ENCODE data around the gene METAP2.

METAP2 gene

GRCh38 chr12:95528431-95528830, 54.5 kb downstream of the METAP2 start (continued):
- no peak for TF ChIP-seq ZNF624 (tag by site-specific recombination; IDR thresholded peaks at IDR 0.05)

GRCh38 chr12:95529693-95530225, 55.8 kb downstream of the METAP2 start:
- Histone ChIP-seq H3K27ac (ENCODE audit: extremely low read depth, low read depth, low read length) (no peak overlapping the region), H3K36me3 (ENCODE audit: control insufficient read depth in 2 of 2, insufficient read depth in 1 of 2, low read length in 2 of 2) (no peaks in the 10 kb centered on the region)
- POLR2A ChIA-PET, result no interaction called here

GRCh38 chr12:95532851-95533250, 58.9 kb downstream of the METAP2 start:
- ChIA-PET POLR2A (no interaction called here), CTCF (interaction anchor here (0.7 to 0.8 kb wide), 2 partner anchors 416 to 1392 kb away, joined by 3 read pairs; no protein-coding TSS in a partner anchor)
- Histone ChIP-seq H3K4me1 (ENCODE audit: control insufficient read depth, insufficient read depth, low read length) (no peaks in the 10 kb centered on the region), H3K27ac (ENCODE audit: extremely low read depth, low read depth, low read length) (no peak overlapping the region), H3K36me3 (ENCODE audit: control insufficient read depth in 2 of 2, insufficient read depth in 1 of 2, low read length in 2 of 2) (no peaks in the 10 kb centered on the region), H3K9me3 (ENCODE audit: control insufficient read depth, insufficient read depth, low read depth, low read length) (no peaks in the 10 kb centered on the region), H3K4me3 (ENCODE audit: low read depth, low read length) (no peak overlapping the region)
- no peak for TF ChIP-seq PRDM10 (tag by site-specific recombination; IDR thresholded peaks at IDR 0.05)

More at GRCh38 chr12:95529693-95530225, 55.8 kb downstream of the METAP2 start:
- H3K4me1 ChIP-seq (ENCODE audit: control insufficient read depth, insufficient read depth, low read length), result no peaks in the 10 kb centered on the region
- CTCF ChIA-PET, result interaction anchor here (0.7 kb wide), 1 partner anchor 42 kb away, joined by 3 read pairs; no protein-coding TSS in a partner anchor
- TF ChIP-seq, protein P1, sequence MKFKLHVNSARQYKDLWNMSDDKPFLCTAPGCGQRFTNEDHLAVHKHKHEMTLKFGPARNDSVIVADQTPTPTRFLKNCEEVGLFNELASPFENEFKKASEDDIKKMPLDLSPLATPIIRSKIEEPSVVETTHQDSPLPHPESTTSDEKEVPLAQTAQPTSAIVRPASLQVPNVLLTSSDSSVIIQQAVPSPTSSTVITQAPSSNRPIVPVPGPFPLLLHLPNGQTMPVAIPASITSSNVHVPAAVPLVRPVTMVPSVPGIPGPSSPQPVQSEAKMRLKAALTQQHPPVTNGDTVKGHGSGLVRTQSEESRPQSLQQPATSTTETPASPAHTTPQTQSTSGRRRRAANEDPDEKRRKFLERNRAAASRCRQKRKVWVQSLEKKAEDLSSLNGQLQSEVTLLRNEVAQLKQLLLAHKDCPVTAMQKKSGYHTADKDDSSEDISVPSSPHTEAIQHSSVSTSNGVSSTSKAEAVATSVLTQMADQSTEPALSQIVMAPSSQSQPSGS (tag by site-specific recombination; IDR thresholded peaks at IDR 0.05; ENCODE audit: low read depth), result peak; percentile 91
- no peak for TF ChIP-seq ZBTB8A (tag by site-specific recombination; IDR thresholded peaks at IDR 0.05)
- H3K4me3 ChIP-seq (ENCODE audit: low read depth, low read length), result no peak overlapping the region
- no peaks in the 10 kb centered on the region for H3K9me3 ChIP-seq (ENCODE audit: control insufficient read depth, insufficient read depth, low read depth, low read length)

DNA sequence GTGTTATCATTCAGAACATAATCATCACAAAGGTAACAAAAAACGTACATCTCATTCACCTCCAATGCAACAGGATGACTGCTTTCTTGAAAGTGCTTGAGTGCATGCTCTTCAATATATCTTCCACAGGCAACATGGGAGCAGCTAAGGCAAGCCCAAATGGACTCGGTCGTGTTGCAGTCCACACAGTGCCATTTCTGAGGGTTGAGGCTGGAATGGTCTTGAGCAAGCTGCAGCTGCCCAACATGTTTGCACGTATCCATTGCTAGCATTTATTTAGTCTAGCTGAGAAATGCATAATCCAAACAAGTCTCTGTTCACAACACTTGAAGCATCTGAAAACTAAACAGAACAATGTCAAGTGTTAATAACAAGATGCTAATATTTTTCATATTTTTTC, 60.0 kb downstream of the METAP2 start:
- Histone ChIP-seq H3K4me1 (ENCODE audit: control insufficient read depth, insufficient read depth, low read length) (0 out of 2 replicates have a peak, but pooled peaks cover 4% of the 10 kb centered on the region), H3K4me3 (ENCODE audit: low read depth, low read length) (no peak overlapping the region), H3K27ac (ENCODE audit: extremely low read depth, low read depth, low read length) (no peak overlapping the region), H3K36me3 (ENCODE audit: control insufficient read depth in 2 of 2, insufficient read depth in 1 of 2, low read length in 2 of 2) (no peaks in the 10 kb centered on the region), H3K9me3 (ENCODE audit: control insufficient read depth, insufficient read depth, low read depth, low read length) (no peaks in the 10 kb centered on the region)
- CTCF ChIA-PET, result interaction anchor here (0.6 to 5.5 kb wide), 34 partner anchors 8 to 988 kb away, joined by 3 to 54 read pairs (median 4); partner anchors contain the start of genes FGD6 and VEZT
- TF ChIP-seq ZNF664 (tag by site-specific recombination; IDR thresholded peaks at IDR 0.05) (no peak), ZIC2 (tag by site-specific recombination; IDR thresholded peaks at IDR 0.05) (no peak), HOXC10 (CRISPR knock-in tag; IDR thresholded peaks at IDR 0.05) (no peak), ZNF362 (tag by site-specific recombination; IDR thresholded peaks at IDR 0.05) (no peak), KLF7 (tag by site-specific recombination; IDR thresholded peaks at IDR 0.05; ENCODE audit: borderline replicate concordance) (no peak)
- POLR2A ChIA-PET, result interaction anchor here (0.7 to 1.5 kb wide), 3 partner anchors 60 to 417 kb away, joined by 4 to 7 read pairs (median 4); partner anchors contain the start of gene METAP2

Measured in HEK293 (cell line).